Loucy (cell line): ENCODE data around the gene MOG.

ENCODE experiments used
- EZH2phosphoT487 ChIP-seq: fragments of 200-600 bp; IDR thresholded peaks from 2 replicates; pipeline ENCODE4 v1.6.1; 2018; ENCODE audit warnings: antibody characterized with exemption, mild to moderate bottlenecking, moderate library complexity, borderline replicate concordance
- TF ChIP-seq, protein P1 (sequence below): fragments of 200-600 bp; sonication (generic); conservative IDR thresholded peaks from 2 replicates; pipeline ENCODE4 v1.5.1; 2014; ENCODE audit warnings: mild to moderate bottlenecking, antibody characterized with exemption, low read length

DNA sequence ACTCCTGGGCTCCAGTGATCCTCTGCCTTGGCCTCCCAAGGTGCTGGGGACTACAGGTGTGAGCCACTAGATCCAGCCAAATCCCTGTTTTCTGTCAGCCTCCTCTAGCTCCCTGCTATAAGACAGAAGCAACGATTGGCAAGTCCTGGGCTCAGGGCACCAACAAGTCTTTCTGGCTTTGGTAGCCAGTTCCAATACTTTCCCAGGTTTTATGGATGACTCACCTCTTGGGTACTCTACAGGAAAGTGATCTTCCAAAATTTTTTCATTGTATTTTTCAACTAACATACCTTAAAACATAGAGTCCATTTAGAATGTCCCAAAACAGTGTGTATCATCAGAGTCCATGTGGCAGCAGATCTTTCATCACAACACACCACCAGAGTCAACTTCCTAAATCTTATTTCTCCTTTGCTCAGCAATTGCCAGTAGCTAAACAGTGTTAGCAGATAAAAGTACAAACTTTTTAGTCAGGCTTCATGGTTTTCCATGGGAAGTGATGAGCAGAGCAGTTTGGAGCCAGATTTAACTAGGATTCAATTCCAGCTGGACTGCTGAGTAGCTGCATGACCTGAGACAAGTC lies 37.2 kb upstream of the MOG start:
- TF ChIP-seq, protein P1, sequence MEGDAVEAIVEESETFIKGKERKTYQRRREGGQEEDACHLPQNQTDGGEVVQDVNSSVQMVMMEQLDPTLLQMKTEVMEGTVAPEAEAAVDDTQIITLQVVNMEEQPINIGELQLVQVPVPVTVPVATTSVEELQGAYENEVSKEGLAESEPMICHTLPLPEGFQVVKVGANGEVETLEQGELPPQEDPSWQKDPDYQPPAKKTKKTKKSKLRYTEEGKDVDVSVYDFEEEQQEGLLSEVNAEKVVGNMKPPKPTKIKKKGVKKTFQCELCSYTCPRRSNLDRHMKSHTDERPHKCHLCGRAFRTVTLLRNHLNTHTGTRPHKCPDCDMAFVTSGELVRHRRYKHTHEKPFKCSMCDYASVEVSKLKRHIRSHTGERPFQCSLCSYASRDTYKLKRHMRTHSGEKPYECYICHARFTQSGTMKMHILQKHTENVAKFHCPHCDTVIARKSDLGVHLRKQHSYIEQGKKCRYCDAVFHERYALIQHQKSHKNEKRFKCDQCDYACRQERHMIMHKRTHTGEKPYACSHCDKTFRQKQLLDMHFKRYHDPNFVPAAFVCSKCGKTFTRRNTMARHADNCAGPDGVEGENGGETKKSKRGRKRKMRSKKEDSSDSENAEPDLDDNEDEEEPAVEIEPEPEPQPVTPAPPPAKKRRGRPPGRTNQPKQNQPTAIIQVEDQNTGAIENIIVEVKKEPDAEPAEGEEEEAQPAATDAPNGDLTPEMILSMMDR = no peak
- TF ChIP-seq EZH2phosphoT487 = no peak
